ENCODE results near the gene TRPM2.
"Not testable (repeated sequence)": the region's sequence is repeated elsewhere in the genome, so short reads cannot be mapped to it uniquely, and the experiment has no call there.

TRPM2 gene

DNA sequence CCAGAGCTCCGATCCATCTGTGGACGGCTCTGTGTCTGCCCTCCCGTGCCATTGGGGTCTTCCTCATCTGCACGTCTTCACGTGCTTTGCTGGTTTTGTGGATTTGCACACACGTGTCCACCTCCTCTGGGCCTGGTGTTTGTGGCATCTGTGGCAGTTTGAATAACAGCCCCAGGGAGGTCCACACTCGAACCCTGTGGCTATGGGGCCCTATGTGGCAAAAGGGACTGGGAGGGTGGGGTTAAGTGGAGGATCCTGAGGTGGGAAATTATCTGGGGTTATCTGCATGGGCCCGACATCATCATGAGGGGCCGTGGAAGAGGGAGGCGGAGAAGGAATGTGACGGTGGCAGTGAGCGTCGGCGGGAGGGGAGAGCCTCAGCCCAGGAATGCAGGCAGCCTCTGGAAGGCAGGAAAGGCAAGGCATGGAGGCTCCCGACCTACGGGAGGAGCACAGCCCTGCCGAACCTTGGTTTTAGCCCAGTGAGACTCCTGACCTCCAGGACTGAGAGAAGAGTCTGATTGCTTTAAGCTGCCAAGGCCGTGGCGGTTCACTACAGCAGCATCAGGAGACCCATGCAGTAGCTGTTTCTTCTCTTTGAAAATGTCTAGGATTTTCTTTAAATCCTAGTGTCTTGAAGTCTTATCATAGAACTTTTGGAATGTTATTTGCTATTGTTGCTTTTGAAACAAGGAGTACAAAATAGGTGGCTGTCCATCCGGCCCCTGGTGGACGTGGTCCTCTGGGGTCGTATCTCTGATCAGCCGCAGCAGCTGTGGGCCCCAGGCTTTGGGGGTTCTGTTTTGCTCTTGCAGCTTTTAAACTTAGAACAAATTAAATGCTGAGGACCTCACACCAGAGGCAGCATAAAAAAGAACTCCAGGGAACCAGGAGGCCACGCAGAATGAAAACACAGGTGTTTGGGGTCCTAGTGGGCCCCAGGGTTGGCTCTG, 61.9 kb downstream of the TRPM2 start:
- no peak for DNase-seq (ENCODE audit: low spot score)

DNA sequence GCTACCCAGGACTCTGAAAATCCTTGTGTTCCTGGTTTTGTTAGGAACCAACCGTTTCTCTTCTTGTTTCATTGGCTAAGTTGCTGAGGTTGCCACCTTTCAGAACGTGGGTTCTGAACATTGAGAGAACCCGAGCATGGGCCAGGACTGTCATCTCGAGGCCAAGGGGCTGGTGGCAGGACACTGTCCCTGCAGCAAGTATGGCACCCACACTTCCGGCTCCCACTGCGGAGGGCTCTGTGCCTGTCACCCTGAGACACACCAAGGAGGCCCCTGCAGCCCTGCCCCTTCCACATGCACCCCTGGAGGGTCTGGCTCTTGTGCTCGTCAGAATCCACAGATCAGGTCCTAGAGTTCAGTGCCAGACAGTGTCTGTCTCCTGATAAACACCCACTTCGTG, 62.8 kb downstream of the TRPM2 start:
- DNase-seq (ENCODE audit: low spot score), result no peak

DNA sequence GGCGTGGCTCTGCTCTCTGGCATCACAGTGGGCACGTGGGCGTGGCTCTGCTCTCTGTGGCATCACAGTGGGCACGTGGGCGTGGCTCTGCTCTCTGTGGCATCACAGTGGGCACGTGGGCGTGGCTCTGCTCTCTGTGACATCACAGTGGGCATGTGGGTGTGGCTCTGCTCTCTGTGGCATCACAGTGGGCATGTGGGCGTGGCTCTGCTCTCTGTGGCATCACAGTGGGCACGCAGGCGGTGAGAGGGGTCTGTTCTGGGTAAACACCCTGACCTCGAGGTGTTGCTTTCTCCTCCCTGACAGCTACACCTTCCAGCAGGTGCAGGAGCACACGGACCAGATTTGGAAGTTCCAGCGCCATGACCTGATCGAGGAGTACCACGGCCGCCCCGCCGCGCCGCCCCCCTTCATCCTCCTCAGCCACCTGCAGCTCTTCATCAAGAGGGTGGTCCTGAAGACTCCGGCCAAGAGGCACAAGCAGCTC, 64.2 kb downstream of the TRPM2 start:
- not testable (repeated sequence) for DNase-seq (ENCODE audit: low spot score)

DNA sequence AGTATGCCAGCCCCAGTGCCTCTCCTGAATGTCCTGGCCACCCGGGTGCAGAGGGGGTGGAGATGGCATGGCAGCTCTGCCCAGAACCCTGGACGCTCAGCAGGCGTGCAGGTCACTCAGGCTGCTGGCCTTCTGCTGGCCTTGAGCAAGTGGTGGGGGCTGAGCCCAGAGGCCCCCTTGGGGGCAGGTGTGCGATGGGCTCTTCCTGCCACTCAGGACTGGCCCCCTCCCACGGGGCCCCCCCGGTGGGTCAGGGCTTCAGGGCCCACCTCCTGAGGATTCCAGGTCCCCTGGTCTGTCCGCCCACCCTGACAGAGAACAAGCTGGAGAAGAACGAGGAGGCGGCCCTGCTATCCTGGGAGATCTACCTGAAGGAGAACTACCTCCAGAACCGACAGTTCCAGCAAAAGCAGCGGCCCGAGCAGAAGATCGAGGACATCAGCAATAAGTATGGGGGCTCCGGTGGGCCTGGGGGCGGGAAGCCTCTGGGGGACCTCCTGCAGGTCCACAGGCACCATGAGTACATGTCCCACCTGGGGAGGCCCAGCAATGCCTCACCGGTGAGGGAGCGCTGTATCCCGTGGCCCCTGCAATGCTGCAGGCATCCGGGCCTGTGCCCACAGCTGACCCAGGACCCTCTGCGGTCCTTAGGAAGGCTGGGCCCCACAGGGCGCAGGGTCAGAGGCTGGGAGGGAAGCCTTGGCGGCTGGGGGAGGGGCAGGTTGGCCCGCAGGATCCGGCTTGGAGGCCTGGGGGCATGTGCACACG, 64.9 kb downstream of the TRPM2 start:
- DNase-seq (ENCODE audit: low spot score), result no peak

DNA sequence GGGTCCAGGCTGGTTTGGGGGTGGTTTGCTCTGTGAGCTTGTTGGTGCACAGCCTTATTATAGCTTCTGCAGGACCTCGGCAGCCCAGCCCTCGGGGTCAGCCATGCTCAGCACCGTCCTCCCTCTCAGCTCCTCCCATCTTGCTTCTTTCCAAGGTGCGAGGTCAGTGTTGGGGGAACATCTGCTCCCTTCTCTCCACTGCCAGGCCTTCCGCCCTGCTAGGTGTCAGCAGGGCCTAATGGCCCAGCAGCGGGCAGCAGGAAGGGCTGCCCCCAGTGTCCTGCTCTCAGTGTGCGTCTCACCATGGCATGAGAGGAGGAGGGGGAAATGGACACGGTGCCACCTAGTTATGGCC, 65.4 kb downstream of the TRPM2 start:
- DNase-seq (ENCODE audit: low spot score), result no peak

DNA sequence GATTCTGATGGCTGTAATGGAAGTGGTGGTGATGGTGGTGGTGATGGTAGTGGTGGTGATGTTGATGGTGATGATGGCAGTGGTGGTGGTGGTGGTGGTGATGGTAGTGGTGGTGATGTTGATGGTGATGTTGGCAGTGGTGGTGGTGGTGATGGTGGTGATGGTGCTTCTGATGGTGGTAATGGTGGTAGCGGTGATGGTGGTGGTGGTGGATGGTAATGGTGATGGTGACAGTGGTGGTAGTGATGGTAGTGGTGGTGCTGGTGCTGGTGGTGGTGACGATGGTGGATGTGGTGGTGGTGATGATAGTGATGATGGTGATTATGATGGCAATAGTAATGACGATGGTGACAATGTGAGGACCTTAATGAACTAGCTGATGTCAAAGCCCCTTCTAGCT, 66.3 kb downstream of the TRPM2 start:
- no peak for DNase-seq (ENCODE audit: low spot score)

DNA sequence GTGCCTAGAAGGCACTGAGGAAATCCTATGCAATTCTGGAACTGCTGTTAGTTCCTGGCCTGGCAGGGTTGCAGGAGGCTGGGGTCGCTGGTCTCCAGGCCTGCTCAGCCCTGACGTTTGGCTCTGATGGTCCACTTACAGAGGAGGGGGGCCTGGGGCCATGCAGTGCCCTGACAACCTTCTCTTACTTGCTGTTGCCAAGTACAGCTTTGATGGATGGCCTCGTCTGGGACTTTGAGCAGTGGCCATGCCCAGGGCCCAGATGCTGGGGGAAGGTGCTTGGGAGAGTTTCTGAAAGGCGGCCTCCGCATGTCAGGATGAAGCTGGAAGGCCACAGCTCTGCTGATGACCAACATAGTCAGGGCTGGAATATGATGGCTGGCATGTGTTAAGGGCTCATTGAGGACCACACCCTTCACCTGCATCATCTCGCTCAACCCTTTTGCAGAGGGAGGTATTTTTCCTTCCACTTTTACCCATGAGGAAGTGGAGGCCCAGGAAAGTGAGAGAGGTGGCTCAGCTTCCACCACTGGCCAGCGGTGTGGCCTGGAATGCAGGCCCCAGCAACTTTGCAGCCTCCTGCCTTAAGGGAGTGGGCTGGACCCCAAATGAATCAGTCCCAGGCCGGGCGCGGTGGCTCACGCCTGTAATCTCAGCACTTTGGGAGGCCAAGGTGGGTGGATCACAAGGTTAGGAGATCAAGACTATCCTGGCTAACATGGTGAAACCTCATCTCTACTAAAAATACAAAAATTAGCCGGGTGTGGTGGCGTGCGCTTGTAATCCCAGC, 67.2 kb downstream of the TRPM2 start:
- DNase-seq (ENCODE audit: low spot score), result no peak

DNA sequence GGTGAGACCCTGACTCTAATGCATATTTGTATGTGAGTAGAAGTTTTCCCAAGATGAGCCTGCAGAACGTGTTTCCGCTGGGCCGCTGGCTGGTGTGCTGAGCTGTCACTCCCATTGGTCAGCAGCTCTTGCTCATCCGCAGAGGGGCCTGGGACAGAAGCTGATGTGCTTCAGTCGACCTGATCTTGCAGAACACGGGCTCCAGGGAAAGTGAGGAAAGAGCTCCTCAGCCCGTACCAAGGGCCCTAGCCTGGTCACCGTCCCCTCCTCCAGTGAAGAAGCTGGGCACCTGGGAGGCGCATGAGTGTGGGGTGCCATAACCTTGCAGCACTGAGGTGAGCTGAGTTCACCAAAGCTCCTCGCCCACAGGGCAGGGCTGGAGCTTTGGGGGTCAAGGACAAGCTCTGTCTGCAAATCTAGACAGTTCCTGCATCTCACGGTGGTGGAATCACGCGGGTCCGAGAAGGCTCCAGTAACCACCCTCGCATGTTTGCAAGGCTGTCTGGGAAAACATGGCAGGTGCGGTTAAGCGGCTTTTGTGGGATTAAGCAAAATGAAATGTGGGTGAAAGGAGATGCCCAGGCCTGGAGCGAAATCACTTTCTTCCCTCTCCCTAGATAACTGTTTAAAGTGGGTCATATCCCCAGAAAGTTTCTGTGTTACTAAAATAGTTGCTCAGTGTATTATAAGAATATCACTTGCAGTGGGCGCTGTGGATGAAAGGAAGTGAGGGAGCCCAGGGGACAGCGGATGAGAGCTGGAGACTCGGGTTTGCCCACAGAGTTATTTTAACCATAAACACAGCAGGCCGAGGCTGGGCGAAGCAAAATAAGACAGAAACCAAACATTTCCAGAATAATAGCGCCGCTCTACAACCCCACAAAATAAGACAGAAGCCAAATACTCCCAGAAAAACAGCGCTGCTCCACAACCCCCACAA, 68.8 kb downstream of the TRPM2 start:
- DNase-seq (ENCODE audit: low spot score), result no peak

DNA sequence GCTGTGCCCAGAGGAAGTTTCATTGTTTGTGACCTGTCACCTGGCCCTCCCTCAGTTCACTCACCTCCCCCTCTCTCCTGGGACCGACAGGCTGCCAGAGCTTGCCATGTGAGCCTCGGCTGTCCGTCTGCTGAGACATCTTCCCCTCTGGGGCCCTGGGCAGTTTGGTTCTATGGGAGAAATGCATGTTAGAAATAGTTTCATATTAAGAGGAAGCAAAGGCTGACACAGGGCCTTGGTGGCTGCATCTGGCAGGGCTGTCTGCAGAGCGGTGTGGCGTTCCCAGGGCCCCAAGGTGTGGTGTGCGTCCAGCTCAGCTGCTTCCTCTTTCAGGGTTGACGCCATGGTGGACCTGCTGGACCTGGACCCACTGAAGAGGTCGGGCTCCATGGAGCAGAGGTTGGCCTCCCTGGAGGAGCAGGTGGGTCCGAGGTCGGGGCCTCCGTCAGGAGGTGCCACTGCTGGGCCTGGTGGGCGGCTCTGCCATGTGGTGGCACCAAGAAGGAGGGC, 69.9 kb downstream of the TRPM2 start:
- no peak for DNase-seq (ENCODE audit: low spot score)

DNA sequence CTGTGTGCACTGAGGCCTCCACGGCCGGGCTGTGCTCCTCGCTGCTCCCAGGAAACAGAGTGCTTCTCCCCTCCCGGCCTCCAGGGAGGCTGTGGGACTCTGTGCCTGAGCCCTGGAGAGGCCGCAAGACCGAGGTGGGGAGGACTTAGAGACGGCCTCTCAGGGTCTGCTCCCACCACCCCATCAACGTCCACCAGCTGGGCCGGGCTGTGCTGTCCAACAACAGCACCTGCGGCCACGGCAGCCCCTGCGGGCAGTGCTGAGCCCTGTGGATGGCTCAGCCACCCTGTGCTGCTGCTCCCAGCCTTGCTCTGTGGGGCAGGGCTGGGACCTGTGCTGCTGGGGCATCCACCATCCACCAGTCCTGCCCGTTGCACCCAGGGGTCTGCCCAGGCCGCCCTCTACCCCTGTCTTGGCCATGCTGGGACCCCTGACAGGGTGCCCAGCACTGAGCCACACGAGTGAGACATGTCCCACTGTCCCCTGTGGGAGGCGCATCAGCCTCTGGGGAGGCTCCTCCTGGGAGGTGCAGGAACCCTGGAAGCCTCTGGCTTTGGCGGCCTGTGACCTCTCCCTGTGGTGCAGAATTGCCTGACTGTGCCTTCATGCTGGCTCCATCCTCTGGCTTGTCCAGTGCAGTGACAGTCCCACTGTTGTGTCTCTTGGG, 70.7 kb downstream of the TRPM2 start:
- no peak for DNase-seq (ENCODE audit: low spot score)

DNA sequence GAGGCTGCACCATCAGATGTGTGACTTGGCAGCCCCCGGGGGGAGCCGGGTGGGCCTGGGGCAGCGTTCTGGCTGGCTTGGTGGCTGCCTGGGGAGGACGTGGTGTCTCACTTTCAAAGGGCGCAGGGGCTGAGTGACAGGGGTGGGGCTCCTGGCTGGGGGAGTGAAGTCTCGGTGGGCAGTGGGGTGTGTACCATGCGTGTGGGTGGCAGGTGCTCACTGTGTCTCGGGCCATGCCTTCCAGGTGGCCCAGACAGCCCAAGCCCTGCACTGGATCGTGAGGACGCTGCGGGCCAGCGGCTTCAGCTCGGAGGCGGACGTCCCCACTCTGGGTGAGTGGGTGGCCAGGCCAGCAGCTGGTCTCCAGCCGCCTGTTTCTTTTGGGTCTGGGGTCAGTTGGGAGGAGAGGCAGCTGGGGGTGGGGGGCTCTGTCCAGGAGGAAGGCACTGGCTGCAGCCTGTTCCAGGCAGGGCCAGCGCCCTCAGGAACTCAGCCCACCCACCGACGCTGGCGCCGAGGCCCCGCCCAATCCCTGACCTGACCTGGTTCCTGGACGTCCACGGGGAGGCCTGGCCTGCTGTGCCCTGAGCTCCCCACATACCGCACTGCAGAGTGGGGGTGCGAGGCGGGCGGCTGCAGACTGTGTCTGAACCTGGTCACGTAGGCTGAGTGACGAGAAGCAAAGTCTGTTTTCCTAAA, 71.3 kb downstream of the TRPM2 start:
- no peak for DNase-seq (ENCODE audit: low spot score)

DNA sequence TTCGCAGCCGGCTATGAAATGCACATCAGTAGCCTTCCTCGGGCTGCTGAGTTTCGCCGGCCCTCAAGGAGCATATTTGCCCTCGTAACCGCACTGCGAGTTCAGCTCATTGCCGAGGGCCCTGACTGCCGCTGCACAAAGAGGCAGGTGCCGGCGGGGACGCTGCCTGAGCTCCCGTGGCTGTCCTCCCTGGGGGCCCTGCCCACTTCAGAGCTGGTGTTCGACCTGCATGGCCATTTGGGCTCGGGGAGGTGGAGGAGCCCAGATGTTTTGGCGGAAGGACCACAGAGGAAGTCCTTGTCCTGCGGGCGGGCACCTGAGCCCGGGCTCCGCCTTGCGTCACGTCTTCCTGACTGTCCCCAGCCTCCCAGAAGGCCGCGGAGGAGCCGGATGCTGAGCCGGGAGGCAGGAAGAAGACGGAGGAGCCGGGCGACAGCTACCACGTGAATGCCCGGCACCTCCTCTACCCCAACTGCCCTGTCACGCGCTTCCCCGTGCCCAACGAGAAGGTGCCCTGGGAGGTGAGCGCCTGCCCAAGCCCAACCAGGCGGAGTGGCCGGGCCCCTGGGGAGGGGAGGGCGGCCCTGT, 72.0 kb downstream of the TRPM2 start:
- no peak for DNase-seq (ENCODE audit: low spot score)

DNA sequence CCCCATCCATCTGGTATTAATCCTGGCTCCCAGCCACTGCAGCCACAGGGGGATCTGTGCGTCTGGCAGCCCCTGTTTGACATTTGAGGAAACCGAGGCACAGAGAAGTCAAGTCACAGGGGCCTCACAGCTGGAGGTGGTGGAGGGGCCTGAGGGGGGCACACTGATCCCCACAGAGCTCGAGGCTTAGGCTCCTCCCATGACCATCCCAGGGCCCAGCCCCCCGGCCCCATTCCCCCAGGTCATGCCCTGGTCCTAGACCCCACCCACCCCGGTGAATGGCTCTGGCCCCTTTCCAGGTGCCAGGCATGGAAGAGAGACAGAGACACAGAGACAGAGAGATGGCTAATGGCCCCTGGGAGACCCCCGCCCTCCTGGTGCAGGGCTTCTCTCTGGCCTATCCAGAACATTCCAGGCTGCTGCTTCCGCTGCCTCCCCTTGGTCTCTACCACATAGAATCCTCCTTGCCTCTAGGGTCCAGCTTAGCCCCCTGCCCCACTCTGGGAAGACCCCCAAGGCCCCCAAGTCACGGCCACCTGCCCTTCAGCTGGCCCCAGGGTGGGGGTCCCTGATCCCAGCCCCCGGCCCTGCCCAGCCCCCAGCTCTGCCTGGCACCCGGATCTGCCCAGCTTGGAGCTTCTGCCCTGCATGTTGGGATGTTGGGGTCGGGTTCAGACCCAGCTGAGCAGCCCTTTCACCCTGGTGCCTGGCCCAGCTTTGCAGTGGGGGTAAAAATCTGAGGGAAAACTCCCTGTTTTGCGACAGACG, 72.7 kb downstream of the TRPM2 start:
- DNase-seq (ENCODE audit: low spot score), result no peak

DNA sequence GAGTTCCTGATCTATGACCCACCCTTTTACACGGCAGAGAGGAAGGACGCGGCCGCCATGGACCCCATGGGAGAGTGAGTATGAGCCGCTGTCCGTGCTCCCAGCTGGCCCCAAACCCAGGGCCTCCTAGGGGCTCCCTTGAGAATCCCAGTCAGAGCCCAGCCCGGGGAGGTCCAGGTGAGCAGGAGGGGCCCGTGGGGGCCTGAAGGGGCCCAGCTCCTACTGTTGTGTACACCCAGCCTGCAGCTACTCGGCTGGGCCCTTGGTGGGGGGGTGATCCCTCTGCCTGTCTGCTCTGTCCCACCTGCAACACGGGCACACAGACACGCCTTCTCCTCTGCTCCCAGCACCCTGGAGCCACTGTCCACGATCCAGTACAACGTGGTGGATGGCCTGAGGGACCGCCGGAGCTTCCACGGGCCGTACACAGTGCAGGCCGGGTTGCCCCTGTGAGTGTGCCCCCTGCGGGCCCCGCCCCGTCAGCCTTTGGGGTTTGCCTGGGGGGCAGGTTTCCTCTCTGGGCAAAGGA, 73.3 kb downstream of the TRPM2 start:
- DNase-seq (ENCODE audit: low spot score), result no peak

DNA sequence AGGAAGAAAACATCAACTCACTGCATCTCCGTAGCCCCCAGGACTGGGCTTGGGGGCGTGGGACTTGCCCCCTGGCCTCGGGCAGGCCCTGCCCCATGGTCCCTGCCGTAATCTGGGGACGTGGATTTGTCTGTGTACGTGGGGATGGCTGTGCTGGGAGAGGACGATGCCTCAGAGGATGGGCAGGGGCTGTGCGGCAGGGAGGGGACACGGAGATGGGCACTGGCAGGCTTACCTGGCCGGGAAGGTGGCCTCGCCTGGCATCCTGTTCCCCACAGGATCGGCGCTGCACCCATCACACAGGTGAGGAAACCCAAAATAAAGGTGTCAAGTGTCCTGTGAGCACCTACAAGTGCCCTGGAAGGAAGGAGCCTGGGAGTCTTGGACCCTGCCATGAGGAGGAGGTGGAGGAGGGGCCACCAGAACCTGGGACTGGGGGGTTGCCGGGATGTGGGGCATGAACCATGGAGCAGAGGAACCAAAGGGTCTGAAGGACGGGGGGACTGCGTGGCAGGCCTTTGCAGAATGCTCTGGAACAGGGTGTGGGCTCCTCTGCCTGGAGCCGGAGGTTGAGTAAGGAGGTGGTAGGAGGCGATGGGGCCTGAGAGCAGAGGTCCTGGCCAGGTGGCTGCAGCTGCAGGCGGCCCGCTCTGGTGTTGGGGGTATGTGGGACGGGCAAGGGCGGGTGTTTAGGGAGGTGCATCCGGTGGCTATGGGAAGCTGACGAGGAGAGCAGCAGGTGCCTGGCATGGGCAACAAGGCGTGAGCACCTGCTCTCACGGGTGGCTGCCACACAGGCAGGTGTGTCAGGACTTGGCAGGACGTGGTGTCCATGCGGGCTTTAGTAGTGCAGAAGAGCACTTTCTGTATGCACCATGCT, 74.1 kb downstream of the TRPM2 start:
- DNase-seq (ENCODE audit: low spot score), result no peak

DNA sequence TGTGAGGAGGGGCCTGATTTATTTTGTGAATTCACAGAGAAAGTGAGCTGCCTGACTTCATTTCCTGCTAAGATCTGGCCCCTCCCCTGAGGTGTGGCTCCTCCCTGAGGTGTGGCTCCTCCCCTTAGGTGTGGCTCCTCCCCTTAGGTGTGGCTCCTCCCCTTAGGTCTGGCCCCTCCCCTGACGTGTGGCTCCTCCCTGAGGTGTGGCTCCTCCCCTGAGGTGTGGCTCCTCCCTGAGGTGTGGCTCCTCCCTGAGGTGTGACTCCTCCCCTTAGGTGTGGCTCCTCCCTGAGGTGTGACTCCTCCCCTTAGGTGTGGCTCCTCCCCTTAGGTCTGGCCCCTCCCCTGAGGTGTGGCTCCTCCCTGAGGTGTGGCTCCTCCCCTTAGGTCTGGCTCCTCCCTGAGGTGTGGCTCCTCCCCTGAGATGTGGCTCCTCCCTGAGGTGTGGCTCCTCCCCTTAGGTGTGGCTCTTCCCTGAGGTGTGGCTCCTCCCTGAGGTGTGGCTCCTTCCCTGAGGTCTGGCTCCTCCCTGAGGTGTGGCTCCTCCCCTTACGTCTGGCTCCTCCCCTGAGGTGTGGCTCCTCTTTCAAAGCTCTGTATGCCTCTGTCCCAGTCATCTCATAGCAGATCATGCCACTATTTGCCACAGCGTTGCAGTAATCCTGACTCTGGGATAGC, 75.0 kb downstream of the TRPM2 start:
- DNase-seq (ENCODE audit: low spot score), result peak; percentile 60

DNA sequence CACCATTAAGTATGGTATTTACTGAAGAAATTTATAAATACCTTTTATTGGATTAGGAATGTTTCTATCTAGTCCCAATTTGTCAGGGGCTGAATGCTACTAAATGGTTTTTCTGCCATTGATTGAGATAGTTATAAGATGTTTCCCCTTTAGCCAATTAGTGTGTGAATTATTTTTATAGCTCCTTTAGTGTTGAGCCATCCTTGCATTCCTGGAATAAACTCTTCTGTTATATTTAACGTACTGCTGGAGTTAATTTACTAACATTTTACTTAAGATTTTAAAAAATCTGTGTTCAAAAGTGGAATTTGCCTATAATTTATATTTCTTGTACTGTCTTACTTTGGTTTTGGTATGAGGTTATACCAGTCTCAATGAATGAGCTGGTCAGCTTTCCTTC, 76.5 kb downstream of the TRPM2 start:
- DNase-seq (ENCODE audit: low spot score), result no peak
